Brain pericyte (primary cell): ENCODE results near the gene TMEM40.
"Not testable (repeated sequence)": the region's sequence is repeated elsewhere in the genome, so short reads cannot be mapped to it uniquely, and the experiment has no call there.

Experiments used
- DNase-seq: peaks from one replicate; pipeline ENCODE4 v3.0.0-alpha.2; 2012; ENCODE audit warnings: low read depth, low spot score

TMEM40 gene

GRCh38 chr3:12775970-12776369 is 16.9 kb upstream of the TMEM40 start:
- DNase-seq: not testable (repeated sequence)

DNA sequence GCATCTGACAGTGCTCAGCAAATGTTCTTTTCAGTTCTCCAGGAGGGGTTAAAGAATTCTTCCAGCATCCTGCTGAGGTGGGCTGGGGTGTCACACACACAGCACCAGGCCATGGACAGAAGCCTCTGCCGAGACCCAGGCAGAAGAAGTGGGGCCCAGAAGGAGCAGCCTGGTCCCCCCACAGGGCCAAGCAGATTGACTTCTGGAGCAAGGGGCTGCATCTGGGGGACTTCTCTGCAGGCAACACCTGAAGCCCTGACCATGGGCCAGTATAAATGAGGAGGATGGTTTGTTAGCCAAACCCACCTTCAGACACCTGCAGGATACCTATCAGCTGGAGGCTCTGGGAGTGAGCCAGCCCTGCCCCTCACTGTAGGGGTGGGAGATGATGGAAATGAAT is 16.2 kb upstream of the TMEM40 start:
- no peak for DNase-seq

- DNase-seq: no peak
These were observed 15.6 kb upstream of the TMEM40 start for GRCh38 chr3:12774619-12775018.

DNA sequence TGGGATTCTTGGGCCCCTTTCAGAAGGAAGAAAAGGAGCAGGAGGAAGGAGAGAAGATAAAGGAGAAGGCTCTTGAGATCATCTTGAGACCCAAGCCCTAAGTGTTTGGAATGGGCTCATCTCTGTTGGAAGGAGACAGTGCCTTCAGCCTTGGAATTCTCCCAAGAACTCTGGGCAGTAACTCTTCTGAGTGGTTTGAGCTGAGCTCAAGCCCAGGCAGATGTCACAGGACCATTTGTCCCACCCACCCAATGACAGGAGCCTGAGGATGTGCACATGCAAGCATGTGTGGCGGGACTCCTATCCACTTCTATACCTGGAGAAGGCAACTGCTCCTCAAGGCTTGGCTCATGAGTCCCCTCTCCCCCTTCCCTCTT is 14.6 kb upstream of the TMEM40 start:
- DNase-seq: no peak

DNA sequence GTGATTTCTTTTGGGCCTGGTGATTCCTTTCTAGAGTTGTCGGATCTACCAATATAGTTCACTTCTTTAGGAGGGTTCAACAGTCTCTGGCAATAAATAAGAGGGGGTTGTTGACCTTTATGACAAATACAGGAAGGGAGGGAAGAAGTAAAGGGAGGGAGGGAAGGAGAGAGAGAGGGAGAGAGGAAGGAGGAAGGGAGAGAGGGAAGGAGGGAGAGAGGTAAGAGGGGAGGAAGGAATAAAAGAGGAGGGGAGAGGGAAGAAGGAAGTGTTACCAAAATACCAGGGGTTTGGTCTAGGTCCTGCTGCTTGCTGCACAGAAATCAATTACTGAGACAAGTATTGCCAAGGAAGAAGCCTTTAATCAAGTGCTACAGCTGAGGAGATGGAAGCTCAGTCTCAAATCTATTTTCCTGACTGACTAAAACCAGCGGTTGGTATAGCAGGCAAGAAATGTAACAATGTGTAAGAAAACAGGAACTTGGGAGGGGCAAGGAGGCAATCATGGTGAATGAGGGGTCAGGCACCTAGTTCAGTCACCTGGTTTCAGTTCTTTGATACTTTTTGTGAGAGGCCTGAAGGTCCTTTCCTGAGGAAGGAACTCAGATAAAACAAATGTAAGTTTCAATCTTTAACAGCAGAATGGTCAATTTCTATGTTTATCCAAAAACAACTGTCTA is 14.1 kb upstream of the TMEM40 start:
- no peak for DNase-seq

- DNase-seq: no peak
These were observed 13.4 kb upstream of the TMEM40 start for GRCh38 chr3:12772462-12772861.

- no peak for DNase-seq
These were observed 12.2 kb upstream of the TMEM40 start for GRCh38 chr3:12771236-12771635.

GRCh38 chr3:12769761-12770160 is 10.7 kb upstream of the TMEM40 start:
- no peak for DNase-seq

GRCh38 chr3:12768579-12769527 is 9.8 kb upstream of the TMEM40 start:
- DNase-seq: no peak

DNA sequence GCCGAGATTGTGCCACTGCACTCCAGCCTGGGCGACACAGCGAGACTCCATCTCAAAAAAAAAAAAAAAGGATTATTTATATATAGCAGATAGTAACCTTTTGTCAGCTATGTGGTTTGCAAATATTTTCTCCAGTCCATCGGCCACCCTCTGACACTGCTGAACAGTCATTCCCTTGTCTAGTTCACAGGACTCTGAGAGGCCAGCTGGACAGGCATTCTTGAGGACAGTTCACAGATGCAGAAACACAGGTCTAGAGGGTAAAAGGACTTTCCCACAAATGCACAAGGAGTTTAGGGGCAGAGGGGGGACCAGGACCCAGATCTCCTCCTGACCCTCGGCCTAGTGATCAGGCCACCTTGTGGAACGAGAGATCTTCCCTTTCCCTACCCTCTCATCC is 7.5 kb upstream of the TMEM40 start:
- no peak for DNase-seq

GRCh38 chr3:12764171-12764776 is 5.2 kb upstream of the TMEM40 start:
- DNase-seq: no peak

GRCh38 chr3:12759693-12760565 is 870 bp upstream of the TMEM40 start:
- DNase-seq: no peak

DNA sequence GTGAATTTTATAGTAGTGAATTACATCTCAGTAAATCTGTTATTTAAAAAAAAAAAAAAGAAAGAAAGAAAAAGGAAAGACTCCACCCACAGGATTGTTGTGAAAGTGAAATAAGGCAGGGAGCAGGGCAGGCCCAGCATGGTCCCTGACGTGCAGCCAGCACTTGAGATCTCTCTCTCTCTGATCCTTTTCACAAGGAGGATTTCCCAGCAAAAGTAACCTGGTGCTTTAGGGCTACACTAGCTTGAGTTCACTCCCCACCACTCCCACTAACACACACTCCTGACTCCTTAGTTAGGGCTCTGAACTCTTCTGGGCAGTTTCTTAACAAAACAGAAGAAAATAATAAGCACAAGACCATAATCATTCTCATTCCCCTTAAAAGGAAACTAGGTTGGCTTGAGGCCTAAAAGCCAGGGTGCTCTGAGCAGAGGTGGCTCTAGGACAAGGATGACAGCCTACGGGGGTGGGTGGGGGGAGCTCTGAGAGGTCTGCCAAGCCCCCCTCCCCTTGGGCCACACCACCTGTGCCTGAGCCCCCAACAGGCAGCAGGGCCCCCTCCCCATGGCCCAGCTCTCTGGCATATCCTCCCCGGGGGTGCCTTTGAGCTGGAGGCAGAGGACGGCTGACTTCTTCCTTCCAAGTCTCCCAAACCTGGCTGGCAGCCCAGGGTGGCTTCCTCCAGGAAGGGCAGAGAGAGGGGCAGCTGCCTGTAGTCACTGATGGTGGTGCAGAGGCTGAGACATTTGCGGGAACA is 856 bp downstream of the TMEM40 start:
- DNase-seq: peak; percentile 69

- DNase-seq: no peak
These were observed 2.4 kb downstream of the TMEM40 start for GRCh38 chr3:12756635-12757034.

GRCh38 chr3:12756175-12756574 is 2.9 kb downstream of the TMEM40 start:
- DNase-seq: no peak

- DNase-seq: no peak
These were observed 3.3 kb downstream of the TMEM40 start for GRCh38 chr3:12755754-12756153.

DNA sequence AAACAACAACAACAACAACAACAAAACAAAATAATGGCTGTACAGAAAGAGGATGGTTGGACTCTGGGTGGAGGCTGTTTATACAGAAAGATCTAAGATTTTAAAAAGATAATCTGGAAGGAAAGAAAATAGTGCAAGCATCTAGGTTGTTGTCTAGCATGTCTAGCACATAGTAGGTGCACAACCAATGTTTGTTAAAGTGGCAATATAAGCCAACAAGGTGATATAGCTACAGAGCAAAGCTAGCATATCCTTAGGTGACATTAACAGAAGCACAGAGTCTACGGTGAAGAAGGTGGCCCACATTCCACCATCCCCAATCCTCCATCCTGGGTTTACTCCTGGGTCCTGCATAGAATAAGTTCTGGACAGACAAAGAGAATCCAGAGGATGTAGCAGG is 4.7 kb downstream of the TMEM40 start:
- no peak for DNase-seq

DNA sequence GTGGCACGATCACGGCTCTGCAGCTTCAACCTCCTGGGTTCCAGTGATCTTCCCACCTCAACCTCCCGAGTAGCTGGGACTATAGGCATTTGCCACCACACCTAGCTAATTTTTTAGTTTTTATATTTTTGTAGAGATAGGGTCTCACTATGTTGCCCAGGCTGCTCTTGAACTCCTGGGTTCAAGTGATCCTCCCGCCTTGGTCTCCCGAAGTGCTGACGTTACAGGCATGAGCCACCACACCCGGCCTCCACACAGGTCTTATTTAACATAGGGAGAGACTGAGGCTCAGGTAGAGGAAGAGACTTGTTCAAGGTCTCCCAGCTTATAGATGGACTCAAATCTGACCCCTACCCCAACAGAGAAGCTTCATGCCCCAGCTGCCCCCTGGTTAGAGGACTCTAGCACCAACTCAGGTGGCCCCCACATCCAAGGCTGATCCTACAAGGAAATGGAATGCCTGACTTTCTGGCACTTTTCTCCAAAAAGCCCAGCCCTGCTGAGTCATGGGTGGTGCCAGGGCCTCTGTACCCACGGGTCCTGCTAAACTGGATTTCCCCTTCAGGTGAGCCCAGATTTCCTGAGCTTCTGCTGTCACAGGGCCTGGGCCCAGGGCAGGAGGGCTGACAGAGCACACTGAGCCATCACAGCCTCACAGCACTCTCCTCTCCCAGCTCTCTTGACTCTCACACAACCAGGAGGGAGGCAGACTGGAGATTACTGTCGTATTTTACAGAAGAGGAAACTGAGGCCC is 5.6 kb downstream of the TMEM40 start:
- no peak for DNase-seq

DNA sequence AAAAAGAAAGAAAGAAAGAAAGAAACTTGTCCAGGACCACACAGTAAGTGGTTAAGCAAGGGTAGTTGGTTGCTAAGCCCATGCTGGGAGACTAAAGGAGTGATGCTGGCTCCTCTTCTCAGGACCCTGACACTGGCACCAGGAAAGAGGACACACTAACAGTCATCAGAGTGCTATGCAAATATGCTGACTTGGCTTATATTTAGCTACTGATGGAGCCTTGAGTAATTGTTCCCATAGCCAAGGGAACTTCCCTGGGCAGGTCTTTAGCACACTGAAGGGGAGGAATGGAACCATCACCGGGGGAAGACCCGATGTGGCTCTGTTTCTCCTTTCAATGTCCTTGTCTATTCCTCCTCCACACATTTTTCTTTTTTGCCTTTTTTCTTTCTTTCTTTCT is 6.2 kb downstream of the TMEM40 start:
- no peak for DNase-seq

DNA sequence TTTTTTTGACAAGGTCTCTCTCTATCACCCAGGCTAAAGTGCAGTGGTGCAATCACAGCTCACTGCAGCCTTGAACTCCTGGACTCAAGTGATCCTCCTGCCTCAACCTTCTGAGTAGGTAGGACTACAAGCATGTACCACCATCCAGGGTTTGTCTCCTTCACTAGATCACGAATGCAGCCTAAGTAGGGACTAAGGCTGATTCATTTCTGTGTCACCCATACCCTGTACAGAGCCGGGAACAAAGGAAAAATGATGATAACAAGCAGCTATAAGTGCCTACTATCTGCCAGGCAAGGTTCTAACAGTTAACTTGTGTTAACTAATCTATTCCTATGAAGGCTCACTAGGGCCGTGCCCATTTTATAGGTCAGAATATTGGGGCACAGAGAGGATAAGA is 7.0 kb downstream of the TMEM40 start:
- DNase-seq: no peak
